ENCODE measurements around the gene TLDC2.

The TLDC2 gene

GRCh38 chr20:36845288-36845971 lies 30.5 kb upstream of the TLDC2 start:
- no peak overlapping the region for H3K4me3 ChIP-seq (ENCODE audit: low read depth, low read length)
- TF ChIP-seq CTCF (IDR thresholded peaks at IDR 0.05; ENCODE audit: low read depth, low read length) = no peak
- no peaks in the 10 kb centered on the region for H3K27me3 ChIP-seq
- no peaks in the 10 kb centered on the region for H3K9me3 ChIP-seq
- DNase-seq = peak; percentile 55
- H3K4me1 ChIP-seq = peaks cover 4% of the 10 kb centered on the region; the same call in 1 of the 2 replicates
- H3K36me3 ChIP-seq = 0 out of 2 replicates have a peak, but pooled peaks cover 3% of the 10 kb centered on the region

- Histone ChIP-seq H3K4me1 (peaks cover 4% of the 10 kb centered on the region; the same call in 1 of the 2 replicates), H3K27me3 (no peaks in the 10 kb centered on the region), H3K4me3 (ENCODE audit: low read depth, low read length) (no peak overlapping the region), H3K36me3 (peaks cover 9% of the 10 kb centered on the region), H3K9me3 (peaks cover 3% of the 10 kb centered on the region; the same call in 1 of the 2 replicates)
- DNase-seq = no peak
- no peak for TF ChIP-seq CTCF (IDR thresholded peaks at IDR 0.05; ENCODE audit: low read depth, low read length)
Observed at GRCh38 chr20:36847009-36847709, 28.8 kb upstream of the TLDC2 start.

- H3K9me3 ChIP-seq = peaks cover 3% of the 10 kb centered on the region; the same call in 1 of the 2 replicates
- peaks cover 4% of the 10 kb centered on the region; the same call in 1 of the 2 replicates for H3K4me1 ChIP-seq
- H3K4me3 ChIP-seq (ENCODE audit: low read depth, low read length) = no peak overlapping the region
- peaks cover 9% of the 10 kb centered on the region for H3K36me3 ChIP-seq
- TF ChIP-seq CTCF (IDR thresholded peaks at IDR 0.05; ENCODE audit: low read depth, low read length) = no peak
- DNase-seq = no peak
- no peaks in the 10 kb centered on the region for H3K27me3 ChIP-seq
Observed at GRCh38 chr20:36847710-36848040, 28.3 kb upstream of the TLDC2 start.

- H3K4me3 ChIP-seq (ENCODE audit: low read depth, low read length) = no peak overlapping the region
- peaks cover 9% of the 10 kb centered on the region for H3K36me3 ChIP-seq
- H3K4me1 ChIP-seq = peaks cover 4% of the 10 kb centered on the region; the same call in 1 of the 2 replicates
- peaks cover 3% of the 10 kb centered on the region; the same call in 1 of the 2 replicates for H3K9me3 ChIP-seq
- no peak for DNase-seq
- no peak for TF ChIP-seq CTCF (IDR thresholded peaks at IDR 0.05; ENCODE audit: low read depth, low read length)
- H3K27me3 ChIP-seq = no peaks in the 10 kb centered on the region
Observed at GRCh38 chr20:36848078-36848660, 27.8 kb upstream of the TLDC2 start.

GRCh38 chr20:36848677-36849076 lies 27.3 kb upstream of the TLDC2 start:
- TF ChIP-seq CTCF (IDR thresholded peaks at IDR 0.05; ENCODE audit: low read depth, low read length) = no peak
- H3K4me3 ChIP-seq (ENCODE audit: low read depth, low read length) = no peak overlapping the region
- DNase-seq = no peak
- peaks cover 12% of the 10 kb centered on the region for H3K36me3 ChIP-seq
- H3K4me1 ChIP-seq = peaks cover 4% of the 10 kb centered on the region; the same call in 1 of the 2 replicates
- peaks cover 3% of the 10 kb centered on the region; the same call in 1 of the 2 replicates for H3K9me3 ChIP-seq
- H3K27me3 ChIP-seq = no peaks in the 10 kb centered on the region

All from BE2C (cell line).